ENCODE results near the gene HS3ST4. TPM values are rescaled to one million over a fixed set of nuclear protein-coding genes. Genes with fewer than 3 reads are reported as not detected.
"Not testable (repeated sequence)": the region's sequence is repeated elsewhere in the genome, so short reads cannot be mapped to it uniquely, and the experiment has no call there.

Gene HS3ST4
- total RNA-seq, 1 donor from 2014 or later, result not detected

DNA sequence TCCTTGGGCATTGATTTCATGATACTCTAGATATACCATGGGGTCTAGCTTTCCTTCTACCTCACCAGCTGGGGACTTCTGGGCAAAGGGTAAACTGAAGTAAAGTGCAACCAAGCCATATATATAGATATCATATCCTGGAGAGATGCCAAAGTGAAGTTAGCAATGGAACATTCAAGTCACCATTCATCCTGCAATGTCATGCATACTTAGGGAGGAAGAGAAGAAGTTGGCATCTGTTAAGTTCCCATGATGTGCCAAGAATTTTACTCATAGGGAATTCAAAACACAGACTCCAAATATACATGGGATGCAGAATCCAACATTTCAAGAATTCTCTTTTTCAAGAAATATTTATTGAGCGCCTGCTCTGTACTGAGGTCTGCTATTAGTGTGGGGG lies 399.8 kb downstream of the HS3ST4 start:
- DNase-seq (ENCODE audit: low read depth), result no peak
- no peak overlapping the region for H3K4me3 ChIP-seq (ENCODE audit: low read depth, low read length)
- TF ChIP-seq, protein P1, sequence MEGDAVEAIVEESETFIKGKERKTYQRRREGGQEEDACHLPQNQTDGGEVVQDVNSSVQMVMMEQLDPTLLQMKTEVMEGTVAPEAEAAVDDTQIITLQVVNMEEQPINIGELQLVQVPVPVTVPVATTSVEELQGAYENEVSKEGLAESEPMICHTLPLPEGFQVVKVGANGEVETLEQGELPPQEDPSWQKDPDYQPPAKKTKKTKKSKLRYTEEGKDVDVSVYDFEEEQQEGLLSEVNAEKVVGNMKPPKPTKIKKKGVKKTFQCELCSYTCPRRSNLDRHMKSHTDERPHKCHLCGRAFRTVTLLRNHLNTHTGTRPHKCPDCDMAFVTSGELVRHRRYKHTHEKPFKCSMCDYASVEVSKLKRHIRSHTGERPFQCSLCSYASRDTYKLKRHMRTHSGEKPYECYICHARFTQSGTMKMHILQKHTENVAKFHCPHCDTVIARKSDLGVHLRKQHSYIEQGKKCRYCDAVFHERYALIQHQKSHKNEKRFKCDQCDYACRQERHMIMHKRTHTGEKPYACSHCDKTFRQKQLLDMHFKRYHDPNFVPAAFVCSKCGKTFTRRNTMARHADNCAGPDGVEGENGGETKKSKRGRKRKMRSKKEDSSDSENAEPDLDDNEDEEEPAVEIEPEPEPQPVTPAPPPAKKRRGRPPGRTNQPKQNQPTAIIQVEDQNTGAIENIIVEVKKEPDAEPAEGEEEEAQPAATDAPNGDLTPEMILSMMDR (conservative IDR thresholded peaks at IDR 0.05; ENCODE audit: low read depth, low read length), result no peak

DNA sequence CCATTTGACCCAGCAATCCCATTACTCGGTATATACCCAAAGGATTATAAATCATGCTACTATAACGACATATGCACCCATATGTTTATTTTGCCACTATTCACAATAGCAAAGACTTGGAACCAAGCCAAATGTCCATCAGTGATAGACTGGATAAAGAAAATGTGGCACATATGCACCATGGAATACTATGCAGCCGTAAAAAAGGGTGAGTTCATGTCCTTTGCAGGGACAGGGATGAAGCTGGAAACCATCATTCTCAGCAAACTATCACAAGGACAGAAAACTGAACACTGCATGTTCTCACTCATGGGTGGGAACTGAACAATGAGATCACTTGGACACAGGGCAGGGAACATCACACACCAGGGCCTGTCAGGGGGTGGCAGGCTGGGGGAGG lies 406.4 kb downstream of the HS3ST4 start:
- not testable (repeated sequence) for DNase-seq (ENCODE audit: low read depth)

DNA sequence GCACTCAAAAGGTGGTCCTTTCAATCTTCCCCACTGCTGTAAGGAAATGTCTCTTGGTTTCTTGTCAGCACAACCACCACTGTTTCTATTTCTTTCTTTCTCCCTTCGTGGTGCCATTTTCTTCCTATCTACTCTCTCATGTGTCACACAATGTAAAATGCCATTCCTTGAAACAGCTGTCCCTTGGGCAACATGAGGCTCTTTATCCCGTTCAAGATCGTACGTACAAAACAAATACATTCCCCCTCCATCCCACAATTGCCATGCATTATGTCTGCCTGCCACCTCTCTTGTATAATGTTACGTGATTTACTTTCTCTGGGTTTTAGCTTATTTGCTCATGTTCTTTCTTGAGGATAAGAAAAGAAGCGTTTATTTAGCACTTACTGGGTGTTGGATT lies 410.6 kb downstream of the HS3ST4 start:
- no peak for DNase-seq (ENCODE audit: low read depth)
- TF ChIP-seq, protein P1 (conservative IDR thresholded peaks at IDR 0.05; ENCODE audit: low read depth, low read length), result no peak
- no peak overlapping the region for H3K4me3 ChIP-seq (ENCODE audit: low read depth, low read length)

More for the DNA sequence above, 406.4 kb downstream of the HS3ST4 start:
- not testable (repeated sequence) for H3K4me3 ChIP-seq (ENCODE audit: low read depth, low read length)

DNA sequence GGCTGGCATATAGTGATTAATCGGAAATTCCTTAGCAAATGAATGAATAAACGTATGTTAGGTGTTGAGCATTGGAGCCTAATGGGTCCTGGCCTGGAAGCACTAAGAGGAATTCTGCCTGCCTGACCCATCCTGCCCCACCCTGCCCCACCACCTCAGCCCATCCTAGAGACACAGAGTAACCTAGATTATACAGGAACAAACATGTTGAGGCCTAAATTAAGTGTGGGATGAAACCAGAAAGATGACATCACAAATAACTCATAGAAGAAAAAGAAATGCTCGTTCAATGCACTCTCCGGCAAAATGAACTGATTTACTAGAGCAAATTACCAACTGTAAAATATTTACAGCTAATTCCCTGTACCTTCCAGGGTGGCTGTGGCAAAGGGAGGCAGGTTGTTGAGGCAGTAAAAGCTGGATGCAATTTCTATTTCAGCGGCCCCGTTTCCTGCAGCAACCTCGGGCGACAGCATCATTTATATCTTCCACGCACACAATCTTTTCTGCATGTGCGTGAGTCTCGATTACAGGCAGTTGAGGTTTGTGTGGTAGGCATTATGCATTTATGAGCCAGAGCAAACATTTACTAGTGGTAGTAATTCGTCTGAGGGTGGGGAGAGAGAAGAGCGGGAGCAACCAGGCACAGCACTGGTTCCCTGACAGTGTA lies 417.2 kb downstream of the HS3ST4 start:
- TF ChIP-seq, protein P1 (conservative IDR thresholded peaks at IDR 0.05; ENCODE audit: low read depth, low read length), result no peak

DNA sequence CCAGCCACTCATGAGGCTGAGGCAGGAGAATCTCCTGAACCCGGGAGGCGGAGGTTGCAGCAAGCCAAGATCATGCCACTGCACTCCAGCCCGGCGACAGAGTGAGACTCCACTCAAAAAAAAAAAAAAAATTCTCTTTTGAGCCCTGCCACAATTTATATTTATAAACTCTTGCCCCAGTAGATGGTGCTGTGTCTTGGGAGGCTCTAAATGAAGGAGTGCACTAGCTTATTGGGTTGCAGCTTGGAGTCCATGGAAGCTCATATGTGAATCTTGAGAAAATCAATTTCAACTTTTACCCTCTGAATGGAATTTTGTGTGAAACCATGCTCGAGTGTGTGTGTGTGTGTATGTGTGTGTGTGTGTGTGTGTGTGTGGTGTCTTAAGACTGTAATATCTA lies 420.1 kb downstream of the HS3ST4 start:
- H3K4me3 ChIP-seq (ENCODE audit: low read depth, low read length), result no peak overlapping the region
- no peak for DNase-seq (ENCODE audit: low read depth)
- TF ChIP-seq, protein P1 (conservative IDR thresholded peaks at IDR 0.05; ENCODE audit: low read depth, low read length), result no peak

More for the DNA sequence above, 417.2 kb downstream of the HS3ST4 start:
- no peak overlapping the region for H3K4me3 ChIP-seq (ENCODE audit: low read depth, low read length)
- DNase-seq (ENCODE audit: low read depth), result no peak

DNA sequence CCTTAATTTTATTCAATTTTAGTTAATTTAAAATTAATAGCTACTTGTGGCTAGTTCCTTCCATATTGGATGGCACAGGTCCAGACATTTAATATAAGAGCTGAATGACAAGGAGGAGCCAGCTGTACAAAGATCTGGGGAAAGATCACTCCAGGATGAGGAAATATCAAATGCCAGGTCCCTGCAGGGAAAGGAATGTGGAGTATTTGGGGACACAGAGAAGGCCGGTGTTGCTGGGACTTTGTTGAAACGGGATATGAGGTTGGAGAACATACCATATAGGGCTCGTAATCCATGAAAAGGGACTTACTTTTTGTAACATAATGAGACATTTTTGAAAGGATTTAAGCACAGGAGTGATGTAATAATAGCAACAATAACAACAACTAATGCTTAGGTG lies 426.8 kb downstream of the HS3ST4 start:
- DNase-seq (ENCODE audit: low read depth), result no peak
- TF ChIP-seq, protein P1 (conservative IDR thresholded peaks at IDR 0.05; ENCODE audit: low read depth, low read length), result no peak
- no peak overlapping the region for H3K4me3 ChIP-seq (ENCODE audit: low read depth, low read length)

DNA sequence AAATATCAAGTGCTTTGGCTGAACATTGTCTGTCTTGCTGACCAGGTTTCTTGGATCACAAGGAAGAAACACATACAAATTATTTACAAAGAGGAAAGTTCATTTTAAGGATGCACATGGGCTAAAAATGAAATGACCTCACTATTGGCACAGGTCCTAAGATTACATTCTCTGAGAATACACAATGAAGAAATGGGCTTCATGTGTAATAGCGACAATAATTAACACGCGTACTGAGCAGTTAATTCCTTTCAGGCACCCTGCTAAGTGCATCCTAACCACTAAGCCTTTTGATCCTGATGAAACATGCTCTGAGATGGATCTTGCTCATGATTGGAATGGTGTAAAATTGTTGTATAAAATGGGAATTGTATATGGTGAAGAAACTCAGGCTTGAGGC lies 429.0 kb downstream of the HS3ST4 start:
- TF ChIP-seq, protein P1 (conservative IDR thresholded peaks at IDR 0.05; ENCODE audit: low read depth, low read length), result no peak
- DNase-seq (ENCODE audit: low read depth), result no peak
- no peak overlapping the region for H3K4me3 ChIP-seq (ENCODE audit: low read depth, low read length)

All from epithelial cell of proximal tubule (primary cell).